ENCODE data around the gene KDELR3. TPM values are rescaled to one million over a fixed set of nuclear protein-coding genes. Genes with fewer than 3 reads are reported as not detected.

The KDELR3 gene
- total RNA-seq, 1 experiment from 2014 or later = 16.1 TPM

DNA sequence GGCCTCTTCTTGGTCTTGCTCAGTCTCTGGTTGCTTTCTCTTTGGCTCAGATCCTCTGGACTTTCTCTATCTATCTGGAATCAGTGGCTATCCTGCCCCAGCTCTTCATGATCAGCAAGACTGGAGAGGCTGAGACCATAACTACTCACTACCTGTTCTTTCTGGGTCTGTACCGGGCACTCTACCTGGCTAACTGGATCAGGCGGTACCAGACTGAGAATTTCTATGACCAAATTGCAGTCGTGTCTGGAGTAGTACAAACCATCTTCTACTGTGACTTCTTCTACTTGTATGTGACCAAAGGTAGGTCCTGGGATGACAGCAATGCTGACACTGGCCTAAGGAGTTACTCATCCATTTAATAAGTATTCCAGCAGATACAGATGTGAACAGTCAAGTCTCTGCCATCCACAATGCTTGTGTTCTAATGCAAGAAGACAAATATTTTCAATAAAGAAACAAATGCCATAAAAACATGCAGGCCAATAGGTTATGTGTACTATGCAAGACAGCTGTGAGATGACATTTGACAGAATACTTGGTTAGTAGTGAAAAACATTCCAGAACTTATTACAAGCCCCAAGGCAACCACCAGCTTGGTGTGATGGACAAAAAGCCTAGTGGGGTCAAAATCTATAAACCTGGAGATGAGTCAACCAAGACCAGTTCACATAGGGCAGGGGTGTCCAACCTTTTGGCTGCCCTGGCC is 13.4 kb downstream of the KDELR3 start:
- CTCF ChIA-PET = no interaction called here
- intact Hi-C loops (cut with micrococcal nuclease; ENCODE audit: unreplicated experiment) = no loop called here
- TF ChIP-seq, protein P1, sequence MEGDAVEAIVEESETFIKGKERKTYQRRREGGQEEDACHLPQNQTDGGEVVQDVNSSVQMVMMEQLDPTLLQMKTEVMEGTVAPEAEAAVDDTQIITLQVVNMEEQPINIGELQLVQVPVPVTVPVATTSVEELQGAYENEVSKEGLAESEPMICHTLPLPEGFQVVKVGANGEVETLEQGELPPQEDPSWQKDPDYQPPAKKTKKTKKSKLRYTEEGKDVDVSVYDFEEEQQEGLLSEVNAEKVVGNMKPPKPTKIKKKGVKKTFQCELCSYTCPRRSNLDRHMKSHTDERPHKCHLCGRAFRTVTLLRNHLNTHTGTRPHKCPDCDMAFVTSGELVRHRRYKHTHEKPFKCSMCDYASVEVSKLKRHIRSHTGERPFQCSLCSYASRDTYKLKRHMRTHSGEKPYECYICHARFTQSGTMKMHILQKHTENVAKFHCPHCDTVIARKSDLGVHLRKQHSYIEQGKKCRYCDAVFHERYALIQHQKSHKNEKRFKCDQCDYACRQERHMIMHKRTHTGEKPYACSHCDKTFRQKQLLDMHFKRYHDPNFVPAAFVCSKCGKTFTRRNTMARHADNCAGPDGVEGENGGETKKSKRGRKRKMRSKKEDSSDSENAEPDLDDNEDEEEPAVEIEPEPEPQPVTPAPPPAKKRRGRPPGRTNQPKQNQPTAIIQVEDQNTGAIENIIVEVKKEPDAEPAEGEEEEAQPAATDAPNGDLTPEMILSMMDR (IDR thresholded peaks at IDR 0.05; ENCODE audit: unreplicated experiment) = no peak
- Mint-ChIP-seq H3K36me3 (ENCODE audit: insufficient read depth, unreplicated experiment) (peaks cover 100% of the 10 kb centered on the region), H3K4me1 (ENCODE audit: low read depth, unreplicated experiment) (no peaks in the 10 kb centered on the region), H3K27me3 (ENCODE audit: unreplicated experiment) (no peaks in the 10 kb centered on the region), H3K9me3 (ENCODE audit: low read depth, unreplicated experiment) (no peaks in the 10 kb centered on the region), H3K27ac (ENCODE audit: unreplicated experiment) (peak overlapping the region; percentile 12), H3K4me3 (ENCODE audit: low read depth, unreplicated experiment) (no peak overlapping the region)
- BruUV-seq (replicated peaks) = no TSS peak
- no peak for DNase-seq

DNA sequence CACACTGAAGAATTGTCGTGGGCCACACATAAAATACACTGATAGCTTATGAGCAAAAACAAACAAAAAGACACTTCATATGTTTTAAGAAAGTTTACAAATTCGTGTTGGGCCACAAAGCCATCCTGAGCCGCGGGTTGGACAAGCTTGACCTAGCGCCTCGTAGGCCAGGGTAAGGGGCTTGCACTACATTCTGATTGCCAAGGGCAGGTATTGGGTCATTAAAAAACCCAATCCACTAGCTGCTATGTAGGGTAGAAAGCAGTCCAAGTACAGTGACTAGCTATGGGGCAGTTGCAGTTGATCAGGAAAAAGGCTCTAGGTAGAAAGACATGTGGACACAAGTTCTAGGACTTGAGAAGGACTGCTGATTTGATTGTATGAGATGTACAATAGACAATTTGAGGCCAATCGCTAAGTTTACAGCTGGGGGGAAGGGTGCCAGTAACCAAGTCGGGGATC is 14.0 kb downstream of the KDELR3 start:
- intact Hi-C loops (cut with micrococcal nuclease; ENCODE audit: unreplicated experiment) = no loop called here

DNA sequence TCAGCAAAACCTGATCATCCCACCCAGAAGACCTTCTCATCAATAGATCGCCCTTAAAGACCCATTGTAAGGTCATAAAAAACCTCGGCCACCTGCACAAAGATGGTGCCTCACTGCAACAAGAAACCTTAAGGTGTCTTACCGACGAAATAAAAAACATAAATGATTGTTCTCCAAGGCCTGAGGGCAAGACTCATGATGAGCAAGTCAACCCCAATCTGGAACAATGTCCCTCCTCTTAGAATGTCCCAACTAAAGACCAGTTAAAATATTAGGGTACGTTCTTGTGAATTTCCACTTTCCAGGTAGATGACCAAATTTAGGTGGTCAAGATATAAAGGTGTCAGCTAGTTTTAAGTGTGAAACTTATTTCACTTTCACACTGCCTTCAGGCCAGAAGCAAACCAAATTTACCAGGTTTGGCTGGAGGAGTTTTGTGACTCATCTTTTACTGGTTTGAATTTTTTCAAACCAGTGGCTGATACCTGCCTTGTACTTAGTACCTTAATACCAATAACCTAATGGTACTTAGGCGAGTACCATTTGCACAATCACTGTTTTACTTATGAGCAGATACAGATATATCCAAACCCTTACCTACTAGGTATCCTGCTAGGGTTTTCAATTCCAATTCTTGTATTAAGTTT is 14.9 kb downstream of the KDELR3 start:
- Mint-ChIP-seq H3K27ac (ENCODE audit: unreplicated experiment) (peak overlapping the region; percentile 12), H3K27me3 (ENCODE audit: unreplicated experiment) (no peaks in the 10 kb centered on the region), H3K4me3 (ENCODE audit: low read depth, unreplicated experiment) (no peak overlapping the region), H3K4me1 (ENCODE audit: low read depth, unreplicated experiment) (no peaks in the 10 kb centered on the region), H3K36me3 (ENCODE audit: insufficient read depth, unreplicated experiment) (peaks cover 93% of the 10 kb centered on the region), H3K9me3 (ENCODE audit: low read depth, unreplicated experiment) (no peaks in the 10 kb centered on the region)
- intact Hi-C loops (cut with micrococcal nuclease; ENCODE audit: unreplicated experiment) = no loop called here
- TSS peak; percentile 55 for BruUV-seq (replicated peaks)
- CTCF ChIA-PET = no interaction called here
- TF ChIP-seq, protein P1 (IDR thresholded peaks at IDR 0.05; ENCODE audit: unreplicated experiment) = no peak
- no peak for DNase-seq

More for the DNA sequence above, 14.0 kb downstream of the KDELR3 start:
- H3K27ac Mint-ChIP-seq (ENCODE audit: unreplicated experiment) = peak overlapping the region; percentile 12
- H3K4me3 Mint-ChIP-seq (ENCODE audit: low read depth, unreplicated experiment) = no peak overlapping the region
- H3K27me3 Mint-ChIP-seq (ENCODE audit: unreplicated experiment) = no peaks in the 10 kb centered on the region
- H3K4me1 Mint-ChIP-seq (ENCODE audit: low read depth, unreplicated experiment) = no peaks in the 10 kb centered on the region
- peaks cover 100% of the 10 kb centered on the region for H3K36me3 Mint-ChIP-seq (ENCODE audit: insufficient read depth, unreplicated experiment)
- DNase-seq = no peak
- no TSS peak for BruUV-seq (replicated peaks)
- CTCF ChIA-PET = no interaction called here
- TF ChIP-seq, protein P1 (IDR thresholded peaks at IDR 0.05; ENCODE audit: unreplicated experiment) = no peak
- H3K9me3 Mint-ChIP-seq (ENCODE audit: low read depth, unreplicated experiment) = no peaks in the 10 kb centered on the region

DNA sequence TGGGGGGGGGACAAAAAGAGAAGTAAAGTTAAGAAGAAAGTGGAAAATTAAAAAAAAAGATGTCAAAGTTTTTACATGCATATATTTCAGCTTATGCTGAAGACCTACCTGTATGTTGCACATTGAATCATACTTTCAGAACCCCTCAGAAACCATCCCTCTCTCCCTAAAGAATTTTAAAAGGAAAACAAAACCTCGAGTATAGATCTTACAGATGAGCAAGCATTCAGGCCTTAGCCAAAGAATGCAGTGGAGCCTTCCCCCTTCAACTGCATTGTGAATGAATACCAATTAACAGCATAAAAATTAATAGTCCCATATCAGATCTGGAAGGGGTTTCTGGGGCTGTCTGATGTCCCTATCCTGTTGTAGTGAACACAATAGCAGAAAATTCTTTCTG is 16.3 kb downstream of the KDELR3 start:
- DNase-seq = no peak
- BruUV-seq (replicated peaks) = no TSS peak
- intact Hi-C loops (cut with micrococcal nuclease; ENCODE audit: unreplicated experiment) = no loop called here

More for the DNA sequence above, 16.3 kb downstream of the KDELR3 start:
- H3K9me3 Mint-ChIP-seq (ENCODE audit: low read depth, unreplicated experiment) = no peaks in the 10 kb centered on the region
- no peaks in the 10 kb centered on the region for H3K4me1 Mint-ChIP-seq (ENCODE audit: low read depth, unreplicated experiment)
- CTCF ChIA-PET = no interaction called here
- H3K36me3 Mint-ChIP-seq (ENCODE audit: insufficient read depth, unreplicated experiment) = peaks cover 93% of the 10 kb centered on the region
- H3K27me3 Mint-ChIP-seq (ENCODE audit: unreplicated experiment) = no peaks in the 10 kb centered on the region
- peak overlapping the region; percentile 71 for H3K27ac Mint-ChIP-seq (ENCODE audit: unreplicated experiment)
- TF ChIP-seq, protein P1 (IDR thresholded peaks at IDR 0.05; ENCODE audit: unreplicated experiment) = no peak
- no peak overlapping the region for H3K4me3 Mint-ChIP-seq (ENCODE audit: low read depth, unreplicated experiment)

All from Calu3 (cell line).